Gastrocnemius medialis (tissue), 4 donors: ENCODE results near the gene NAT9. TPM values are rescaled to one million over a fixed set of nuclear protein-coding genes. Genes with fewer than 3 reads are reported as not detected.

Experiments used
- ATAC-seq, 2 donors: fragments of 150-250 bp; one replicate each; pipeline ENCODE4 v1.9.1; 2016
- DNase-seq, 2 donors: peaks; one replicate each; pipeline ENCODE4 v3.0.0-alpha.2; 2019
- H3K27ac ChIP-seq, 4 donors: fragments of 200-600 bp; sonication (generic); 1 replicate in 1 of 4; 2 replicates in 3 of 4; pipeline ENCODE4 v1.5.1; 2016 to 2018; ENCODE audit warnings: mild to moderate bottlenecking in 2 of 4, moderate library complexity in 1 of 4
- H3K27me3 ChIP-seq, 3 donors: fragments of 200-600 bp; sonication (generic) in 2 of 3; 1 replicate in 1 of 3; 2 replicates in 2 of 3; pipeline versions ENCODE4 v1.5.1 to v1.6.0; 2016 to 2019; ENCODE audit warnings: mild to moderate bottlenecking in 1 of 3, moderate library complexity in 1 of 3
- H3K36me3 ChIP-seq, 2 donors: fragments of 200-600 bp; sonication (generic) in 1 of 2; one replicate each; pipeline ENCODE4 v1.5.1; 2017 to 2018
- H3K4me1 ChIP-seq, 2 donors: fragments of 200-600 bp; sonication (generic) in 1 of 2; one replicate each; pipeline ENCODE4 v1.5.1; 2016 to 2017; ENCODE audit warnings: mild to moderate bottlenecking in 2 of 2
- H3K4me3 ChIP-seq, 4 donors: fragments of 200-600 bp; sonication (generic) in 3 of 4; 1 replicate in 1 of 4; 2 replicates in 3 of 4; pipeline ENCODE4 v1.5.1; 2016 to 2019; ENCODE audit warnings: mild to moderate bottlenecking in 2 of 4
- H3K9me3 ChIP-seq, 3 donors: fragments of 200-600 bp; sonication (generic) in 2 of 3; 1 replicate in 1 of 3; 2 replicates in 2 of 3; pipeline ENCODE4 v1.5.1; 2016 to 2019
- POLR2A ChIP-seq, 2 donors: fragments of 450-650 bp; IDR thresholded peaks; one replicate each; pipeline ENCODE4 v1.6.1; 2017; ENCODE audit warnings: antibody characterized with exemption in 2 of 2, mild to moderate bottlenecking in 2 of 2, moderate library complexity in 2 of 2
- in situ Hi-C, 4 donors: fragments of 200-750 bp; cut with MboI; loops; one replicate each; pipeline versions ENCODE4 v1.15.0 to v1.8.0; 2017; ENCODE audit warnings: low sequenced_read_pairs in 4 of 4
- intact Hi-C: fragments of 100-400 bp; cut with DNase I; formaldehyde crosslinking; loops from one replicate; pipeline ENCODE4 v1.15.1; 2023; ENCODE audit warnings: low total_unique reads
- total RNA-seq, 4 donors: library from RNA; depleted of rRNA; stranded (reverse); fragments of >200 nt; gene quantifications; one replicate each; pipeline versions ENCODE4 v1.1.0 to v1.2.3, GENCODE V29; 2016
- TF ChIP-seq, protein P1 (sequence below), 5 experiments: fragments of 450-650 bp in 3 of 5; fragments of 200-600 bp in 2 of 5; sonication (generic) in 2 of 5; IDR thresholded peaks in 4 of 5; conservative IDR thresholded peaks in 1 of 5; 1 replicate in 4 of 5; 2 replicates in 1 of 5; pipeline ENCODE4 v1.5.1; 2016 to 2019; ENCODE audit warnings: antibody characterized with exemption in 5 of 5, mild to moderate bottlenecking in 3 of 5, moderate library complexity in 3 of 5

NAT9 gene
- total RNA-seq, 4 donors from 2014 or later, result 7.7 to 27.4 (median 14.5) TPM

DNA sequence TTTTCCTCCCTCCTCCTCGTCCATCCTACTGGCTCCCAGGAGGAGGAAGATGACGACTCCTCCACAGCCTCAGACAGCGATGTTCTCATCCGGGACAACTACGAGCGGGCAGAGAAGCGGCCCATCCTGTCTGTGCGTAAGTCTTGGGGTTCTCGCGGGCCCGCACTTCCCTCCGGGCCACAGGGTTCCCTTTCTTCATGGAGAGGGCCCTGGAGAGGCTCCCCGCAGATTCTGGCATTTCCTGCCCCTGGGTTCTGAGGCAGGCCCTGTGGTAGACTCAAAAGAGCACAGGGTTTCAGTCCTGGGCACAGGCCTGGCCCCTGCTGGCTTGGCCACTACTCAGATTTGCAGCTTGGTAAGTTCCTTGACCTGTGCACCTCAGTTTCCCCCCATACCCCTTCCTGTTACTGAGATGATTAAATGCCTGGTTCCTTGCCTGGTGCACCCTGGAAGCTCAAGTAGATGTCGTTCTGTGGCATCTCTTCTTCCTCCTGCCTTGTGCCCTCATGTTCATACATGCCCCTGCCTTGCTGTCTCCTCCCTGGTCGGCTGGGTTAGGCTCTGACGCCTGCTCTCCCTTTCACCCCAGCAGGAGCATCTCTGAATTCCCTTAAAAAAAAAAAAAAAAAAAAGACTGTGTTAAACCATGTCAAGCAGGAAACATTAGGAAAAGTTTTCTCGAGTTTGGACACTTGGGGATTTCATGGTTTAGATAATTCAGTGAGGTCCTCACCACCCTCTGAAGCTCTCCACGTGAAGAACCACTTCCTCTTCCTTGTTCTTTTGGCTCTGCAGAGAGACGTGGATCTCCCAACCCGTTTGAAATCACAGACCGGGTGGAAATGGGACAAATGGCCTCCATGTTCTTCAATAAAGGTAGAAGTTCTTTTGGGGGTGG, 14.3 kb upstream of the NAT9 start:
- H3K27ac ChIP-seq, result no peak overlapping the region
- no peaks in the 10 kb centered on the region for H3K27me3 ChIP-seq
- ATAC-seq (no peak), DNase-seq (no peak)
- no peaks in the 10 kb centered on the region for H3K4me1 ChIP-seq
- H3K36me3 ChIP-seq, result peaks cover 0 to 19% of the 10 kb centered on the region in 2 donors
- no peak overlapping the region for H3K4me3 ChIP-seq
- intact Hi-C loops (loop anchor here (1.0 to 5.0 kb wide), 2 partner anchors 75 to 167 kb away; no protein-coding TSS in a partner anchor), in situ Hi-C loops (loop anchor here (5.0 to 10.0 kb wide), 2 partner anchors 74 to 77 kb away; no protein-coding TSS in a partner anchor)
- H3K9me3 ChIP-seq, result no peaks in the 10 kb centered on the region
- no peak for TF ChIP-seq POLR2A (IDR thresholded peaks at IDR 0.05)
- TF ChIP-seq, protein P1, sequence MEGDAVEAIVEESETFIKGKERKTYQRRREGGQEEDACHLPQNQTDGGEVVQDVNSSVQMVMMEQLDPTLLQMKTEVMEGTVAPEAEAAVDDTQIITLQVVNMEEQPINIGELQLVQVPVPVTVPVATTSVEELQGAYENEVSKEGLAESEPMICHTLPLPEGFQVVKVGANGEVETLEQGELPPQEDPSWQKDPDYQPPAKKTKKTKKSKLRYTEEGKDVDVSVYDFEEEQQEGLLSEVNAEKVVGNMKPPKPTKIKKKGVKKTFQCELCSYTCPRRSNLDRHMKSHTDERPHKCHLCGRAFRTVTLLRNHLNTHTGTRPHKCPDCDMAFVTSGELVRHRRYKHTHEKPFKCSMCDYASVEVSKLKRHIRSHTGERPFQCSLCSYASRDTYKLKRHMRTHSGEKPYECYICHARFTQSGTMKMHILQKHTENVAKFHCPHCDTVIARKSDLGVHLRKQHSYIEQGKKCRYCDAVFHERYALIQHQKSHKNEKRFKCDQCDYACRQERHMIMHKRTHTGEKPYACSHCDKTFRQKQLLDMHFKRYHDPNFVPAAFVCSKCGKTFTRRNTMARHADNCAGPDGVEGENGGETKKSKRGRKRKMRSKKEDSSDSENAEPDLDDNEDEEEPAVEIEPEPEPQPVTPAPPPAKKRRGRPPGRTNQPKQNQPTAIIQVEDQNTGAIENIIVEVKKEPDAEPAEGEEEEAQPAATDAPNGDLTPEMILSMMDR (IDR thresholded peaks at IDR 0.05 in 4 of 5, conservative IDR thresholded peaks at IDR 0.05 in 1 of 5), result no peak

DNA sequence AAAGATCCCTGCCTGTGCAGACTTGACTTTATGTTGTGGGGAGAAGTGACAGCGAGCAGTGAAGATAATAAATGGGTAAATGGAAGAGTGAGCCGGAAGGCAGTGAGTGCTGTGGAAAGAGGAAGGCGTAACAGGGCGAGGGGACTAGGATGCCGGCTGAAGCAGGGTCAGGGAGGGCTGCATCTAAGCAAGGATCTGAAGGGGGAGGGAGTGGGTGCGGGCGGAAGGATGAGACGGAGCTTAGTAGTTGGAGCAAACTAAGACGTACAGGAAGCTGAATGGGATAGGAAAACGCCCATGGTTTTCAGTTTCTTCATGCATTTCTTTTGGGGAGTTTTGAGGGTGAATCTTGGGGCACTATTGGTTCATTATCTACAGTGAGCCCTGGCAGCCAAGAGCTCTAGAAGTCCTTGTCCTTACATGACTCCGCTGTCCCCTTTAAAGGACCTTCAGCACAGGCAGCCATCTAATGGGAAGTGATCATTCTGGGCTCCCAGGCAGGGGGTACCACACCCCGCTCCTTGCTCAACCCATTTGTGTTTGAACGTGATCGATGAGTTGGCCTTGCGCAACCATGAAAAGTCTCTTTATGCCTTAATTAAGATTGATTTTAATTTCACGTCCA, 10.4 kb upstream of the NAT9 start:
- Histone ChIP-seq H3K4me1 (no peaks in the 10 kb centered on the region), H3K27ac (no peak overlapping the region), H3K9me3 (no peaks in the 10 kb centered on the region), H3K4me3 (no peak overlapping the region), H3K27me3 (no peaks in the 10 kb centered on the region), H3K36me3 (peaks cover 0 to 7% of the 10 kb centered on the region in 2 donors)
- DNase-seq, result no peak
- TF ChIP-seq, protein P1 (IDR thresholded peaks at IDR 0.05 in 4 of 5, conservative IDR thresholded peaks at IDR 0.05 in 1 of 5), result no peak
- TF ChIP-seq POLR2A (IDR thresholded peaks at IDR 0.05), result no peak
- intact Hi-C loops, result no loop called here
- no peak for ATAC-seq
- in situ Hi-C loops, result no loop called here

DNA sequence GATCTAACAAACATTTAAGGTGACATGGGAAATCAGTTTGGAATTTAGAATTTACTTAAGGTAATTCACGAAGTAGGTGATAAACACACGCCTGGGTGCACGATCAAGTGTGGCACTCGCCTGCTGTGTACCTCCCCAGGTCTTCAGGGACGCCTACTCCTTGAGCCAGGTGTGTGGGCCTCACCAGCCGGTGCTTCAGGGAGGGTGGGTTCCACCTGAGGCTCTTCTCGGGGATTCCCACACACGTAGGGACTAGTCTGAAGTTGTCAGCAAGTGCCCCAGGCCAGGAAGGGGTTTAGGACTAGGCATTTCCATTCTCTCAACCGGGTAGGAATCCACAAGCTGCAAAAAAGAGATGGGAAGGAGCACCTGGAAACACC, 9.8 kb upstream of the NAT9 start:
- no peak overlapping the region for H3K27ac ChIP-seq
- no peak for ATAC-seq
- no peaks in the 10 kb centered on the region for H3K9me3 ChIP-seq
- no peaks in the 10 kb centered on the region for H3K4me1 ChIP-seq
- no peak overlapping the region for H3K4me3 ChIP-seq
- H3K27me3 ChIP-seq, result no peaks in the 10 kb centered on the region
- peaks cover 0 to 7% of the 10 kb centered on the region in 2 donors for H3K36me3 ChIP-seq
- TF ChIP-seq, protein P1 (IDR thresholded peaks at IDR 0.05 in 4 of 5, conservative IDR thresholded peaks at IDR 0.05 in 1 of 5), result no peak
- no peak for TF ChIP-seq POLR2A (IDR thresholded peaks at IDR 0.05)
- intact Hi-C loops (no loop called here), in situ Hi-C loops (no loop called here)
- no peak for DNase-seq

DNA sequence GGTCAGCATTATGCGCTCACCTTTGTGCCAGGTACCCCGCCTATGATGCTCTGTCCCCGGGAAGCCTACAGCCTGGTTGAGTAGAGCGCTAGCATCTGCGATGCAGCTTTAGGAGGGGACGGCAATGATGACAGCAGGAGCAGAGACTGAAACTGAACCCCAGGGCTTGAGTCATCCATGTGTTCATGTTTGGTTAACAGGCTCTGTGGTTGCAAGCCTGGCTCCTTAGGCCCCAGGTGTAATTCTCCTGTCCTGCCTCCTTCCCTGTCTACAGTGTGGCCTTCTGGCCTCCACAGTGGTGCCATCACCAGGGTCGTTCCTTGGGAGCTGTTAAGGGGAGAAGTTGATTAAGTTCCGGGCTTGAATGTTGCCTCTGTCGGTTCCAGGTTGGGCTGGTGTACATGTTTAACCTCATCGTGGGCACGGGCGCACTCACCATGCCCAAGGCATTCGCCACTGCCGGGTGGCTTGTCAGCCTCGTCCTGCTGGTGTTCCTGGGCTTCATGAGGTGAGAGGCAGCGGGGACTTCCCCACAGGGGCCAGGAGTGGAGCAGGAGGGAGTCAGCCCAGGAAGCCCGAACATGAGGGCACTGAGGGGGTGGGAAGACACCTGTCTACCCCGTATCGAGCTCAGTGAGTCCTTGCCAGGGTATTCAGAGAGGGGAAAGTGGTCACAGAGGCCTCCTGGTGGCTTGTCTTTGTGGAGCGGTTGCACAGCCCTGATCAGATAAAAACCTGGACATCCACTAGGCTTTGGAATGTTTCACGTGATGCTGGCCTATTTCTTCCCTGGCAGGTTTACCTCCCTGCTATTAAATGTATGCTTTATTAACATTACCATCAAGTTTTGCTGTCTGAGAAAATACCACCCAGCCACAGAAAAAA, 9.2 kb upstream of the NAT9 start:
- ATAC-seq, result no peak
- intact Hi-C loops, result no loop called here
- Histone ChIP-seq H3K4me1 (no peaks in the 10 kb centered on the region), H3K27me3 (no peaks in the 10 kb centered on the region), H3K9me3 (no peaks in the 10 kb centered on the region), H3K4me3 (no peak overlapping the region), H3K36me3 (peaks cover 0 to 5% of the 10 kb centered on the region in 2 donors), H3K27ac (no peak overlapping the region)
- DNase-seq, result no peak
- TF ChIP-seq, protein P1 (IDR thresholded peaks at IDR 0.05 in 4 of 5, conservative IDR thresholded peaks at IDR 0.05 in 1 of 5), result no peak
- TF ChIP-seq POLR2A (IDR thresholded peaks at IDR 0.05), result no peak
- in situ Hi-C loops, result no loop called here
